NCI-H2196 (cell line): Measurements from ENCODE around the gene MKNK1.

Experiments
- DNase-seq: peaks from one replicate; lab custom pipeline; 2025; ENCODE audit not compliant: unreplicated experiment; lab: John Stamatoyannopoulos, UW

The MKNK1 gene

GRCh38 chr1:46599059-46599970 is 4.8 kb downstream of the MKNK1 start:
- no peak for DNase-seq

DNA sequence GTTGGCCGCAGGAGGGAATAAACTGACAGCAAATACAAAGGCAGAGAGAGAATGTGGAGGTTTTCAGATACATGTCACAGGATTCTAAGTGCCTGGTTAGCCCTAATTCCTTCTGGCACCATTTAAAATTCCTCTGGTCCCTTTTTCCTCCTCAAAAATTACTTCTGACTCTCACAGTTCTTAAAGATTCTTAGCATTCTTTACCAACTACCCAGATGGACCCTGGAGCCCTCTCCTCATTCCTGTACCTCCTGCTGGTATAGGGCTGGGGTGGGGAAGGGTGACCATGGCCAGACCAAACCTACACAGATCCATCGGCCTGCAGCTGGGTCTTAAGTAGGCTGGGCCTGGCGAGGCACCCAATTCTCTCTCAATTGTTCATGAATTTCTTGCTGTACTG is 7.2 kb downstream of the MKNK1 start:
- DNase-seq: no peak

- DNase-seq: no peak
Observed at GRCh38 chr1:46596036-46596435, 8.0 kb downstream of the MKNK1 start.

DNA sequence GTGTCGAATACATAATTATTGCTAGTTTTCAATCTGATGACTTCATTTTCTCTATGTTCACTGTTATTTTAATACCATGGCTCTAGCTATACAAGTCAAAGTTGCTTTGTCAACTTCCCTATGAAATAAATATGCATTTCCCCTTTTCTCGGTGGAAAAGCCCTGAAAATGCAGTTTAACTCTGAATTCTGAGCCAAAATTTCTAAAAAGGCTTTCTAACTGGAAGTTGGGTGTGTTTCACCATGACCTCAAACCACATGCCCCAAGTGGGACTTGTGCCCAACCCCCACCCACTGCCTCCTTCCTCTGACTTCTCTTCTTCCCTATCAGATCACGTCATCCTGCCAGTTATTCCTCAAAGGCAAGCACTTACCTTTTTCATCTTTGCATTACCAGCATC is 8.9 kb downstream of the MKNK1 start:
- DNase-seq: no peak

DNA sequence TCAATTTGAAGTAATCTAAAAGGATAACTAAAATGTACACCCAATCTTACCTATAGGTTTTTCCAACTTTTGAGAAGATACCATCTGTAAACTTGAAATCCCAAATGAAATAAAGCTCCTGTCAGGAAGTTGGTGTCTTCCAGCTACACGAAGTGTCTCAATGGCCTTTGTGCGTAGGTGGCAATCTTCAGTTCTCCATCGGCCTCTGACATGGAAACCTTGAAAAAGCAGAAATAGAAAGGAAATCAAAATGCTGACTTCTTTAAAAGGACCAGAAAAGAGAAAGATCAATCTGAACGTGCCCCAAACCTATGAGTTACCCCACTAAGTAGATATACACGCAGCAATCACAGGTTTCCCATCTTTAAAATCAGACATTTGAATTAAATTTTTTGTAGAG is 10.0 kb downstream of the MKNK1 start:
- DNase-seq: no peak

DNA sequence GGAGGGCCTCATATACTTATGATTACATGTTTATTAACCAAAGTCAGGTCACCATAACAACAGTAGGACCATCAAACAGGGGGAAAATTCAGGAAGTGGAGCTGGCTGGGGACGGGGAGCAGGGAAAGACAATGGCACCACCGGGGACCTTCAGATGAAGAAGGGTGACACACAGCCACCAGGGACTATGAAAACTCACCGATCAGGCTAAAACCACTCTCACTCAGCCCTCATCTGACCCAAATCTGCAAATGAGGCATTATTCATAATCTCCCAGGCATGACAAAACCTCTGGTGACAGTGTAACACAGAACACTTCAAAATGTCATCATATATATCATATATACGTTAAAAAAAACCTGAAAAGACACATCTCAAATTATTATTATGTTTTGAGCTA is 11.2 kb downstream of the MKNK1 start:
- no peak for DNase-seq

DNA sequence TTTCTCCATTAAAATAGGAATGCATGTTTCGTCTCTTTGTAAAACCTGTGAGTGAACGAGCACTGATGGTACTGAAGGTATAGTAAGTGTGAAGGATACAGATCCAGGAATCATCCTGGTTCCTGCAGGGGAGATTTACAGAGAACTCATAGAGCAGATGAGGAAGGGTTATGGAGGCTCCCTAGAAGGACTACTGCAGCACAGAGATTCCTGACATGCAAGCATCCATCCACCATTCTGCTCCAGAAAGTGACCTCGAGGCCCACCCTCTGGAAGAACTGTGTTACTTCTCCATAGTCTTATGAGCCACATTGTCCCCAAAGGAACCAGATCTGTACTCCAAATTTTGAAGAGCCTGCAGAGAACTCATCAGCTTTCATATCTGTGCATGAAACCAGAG is 14.5 kb downstream of the MKNK1 start:
- DNase-seq: no peak

- DNase-seq: no peak
Observed at GRCh38 chr1:46587069-46587468, 17.0 kb downstream of the MKNK1 start.

- no peak for DNase-seq
Observed at GRCh38 chr1:46585312-46585938, 18.6 kb downstream of the MKNK1 start.

DNA sequence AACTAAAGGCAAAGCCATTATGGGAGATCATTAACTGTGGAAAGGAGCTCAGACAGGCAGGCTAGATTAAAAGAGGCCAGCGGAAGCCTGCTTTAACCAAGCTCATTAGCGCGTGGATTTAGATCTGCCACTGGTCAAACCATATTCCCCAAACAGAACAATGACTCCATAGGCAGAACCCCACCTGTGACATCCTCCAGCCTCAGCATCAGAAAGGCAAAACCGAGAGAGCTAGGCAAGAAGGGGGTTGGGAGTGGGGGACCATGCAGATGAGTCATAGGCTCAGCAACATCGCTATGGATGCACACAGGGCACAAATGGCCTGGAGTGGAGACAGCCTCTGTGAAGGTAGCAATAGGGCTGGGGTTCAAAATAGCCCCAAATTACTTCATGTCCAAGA is 20.6 kb downstream of the MKNK1 start:
- DNase-seq: no peak

DNA sequence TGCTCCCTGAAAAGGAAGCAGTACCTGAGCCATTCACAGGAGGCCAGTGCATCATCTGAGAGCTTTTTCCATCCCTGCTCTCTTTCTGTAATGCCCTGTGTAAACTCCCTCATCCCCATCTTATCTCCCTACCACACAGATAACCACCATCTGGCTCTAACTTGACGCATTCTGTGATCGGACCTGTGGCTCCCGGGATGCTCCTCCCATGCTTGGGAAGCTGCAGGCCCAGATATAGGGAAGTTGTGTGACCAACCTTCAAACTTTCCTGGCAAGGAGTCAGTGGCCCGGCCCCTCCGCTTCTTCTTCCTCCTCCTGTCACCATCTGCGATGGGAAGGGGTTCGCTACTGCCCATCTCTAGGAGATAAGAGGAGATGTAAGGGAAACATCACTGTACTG is 21.1 kb downstream of the MKNK1 start:
- no peak for DNase-seq

DNA sequence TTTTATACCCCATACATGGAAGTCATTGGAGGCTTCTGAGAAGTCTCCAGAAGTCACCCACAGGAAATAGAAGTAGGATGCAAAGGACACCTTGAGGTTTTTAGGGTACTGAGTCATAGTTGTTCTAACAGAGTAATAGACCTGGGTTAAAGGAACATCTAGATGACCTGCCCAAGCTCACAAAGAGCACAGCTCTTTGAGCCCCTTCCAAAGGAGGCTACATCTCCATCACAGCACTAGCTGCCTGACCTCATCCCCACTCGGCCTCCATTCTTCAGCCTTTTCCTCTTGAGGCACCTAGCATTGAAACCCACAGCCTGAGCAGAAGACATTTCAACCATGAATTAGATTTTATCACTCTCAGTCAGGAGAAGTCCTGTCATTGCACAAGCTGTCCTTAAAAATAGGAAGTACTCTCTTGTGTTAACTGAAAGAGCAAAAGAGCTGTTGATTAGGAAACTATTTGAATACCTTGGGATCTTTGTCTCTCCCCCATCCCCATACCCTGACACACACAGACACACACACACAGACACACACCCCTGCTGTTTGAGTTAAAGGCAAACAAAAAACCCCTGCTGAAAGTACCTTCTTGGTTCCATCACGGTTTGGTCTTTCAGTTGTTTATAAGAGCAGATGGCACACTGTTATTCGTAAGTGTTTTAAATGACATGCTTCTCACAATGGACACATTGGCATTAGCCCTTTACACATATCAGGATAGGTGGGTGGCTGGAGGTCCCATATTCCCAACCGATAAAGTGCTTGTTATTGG is 22.2 kb downstream of the MKNK1 start:
- DNase-seq: no peak

- DNase-seq: no peak
Observed at GRCh38 chr1:46580140-46580903, 23.7 kb downstream of the MKNK1 start.

DNA sequence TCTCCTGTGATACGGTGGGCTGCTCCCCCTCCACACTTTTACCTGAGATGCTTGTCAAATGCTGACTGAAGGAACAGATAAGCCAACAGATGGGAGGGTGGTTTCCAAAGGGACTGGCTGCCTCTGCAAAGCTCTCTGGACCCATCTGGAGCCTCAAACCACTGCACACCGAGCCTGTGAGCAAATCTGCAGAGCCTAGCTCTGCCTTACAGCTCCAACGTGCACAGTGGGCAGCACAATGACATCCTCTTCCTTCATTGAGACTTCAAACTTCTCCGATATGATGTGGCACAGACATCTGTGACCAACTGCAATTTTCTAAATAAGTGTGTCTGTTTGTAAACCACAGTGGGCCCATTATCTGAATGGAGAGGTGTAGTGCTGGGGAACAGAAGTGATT is 26.4 kb downstream of the MKNK1 start:
- no peak for DNase-seq

DNA sequence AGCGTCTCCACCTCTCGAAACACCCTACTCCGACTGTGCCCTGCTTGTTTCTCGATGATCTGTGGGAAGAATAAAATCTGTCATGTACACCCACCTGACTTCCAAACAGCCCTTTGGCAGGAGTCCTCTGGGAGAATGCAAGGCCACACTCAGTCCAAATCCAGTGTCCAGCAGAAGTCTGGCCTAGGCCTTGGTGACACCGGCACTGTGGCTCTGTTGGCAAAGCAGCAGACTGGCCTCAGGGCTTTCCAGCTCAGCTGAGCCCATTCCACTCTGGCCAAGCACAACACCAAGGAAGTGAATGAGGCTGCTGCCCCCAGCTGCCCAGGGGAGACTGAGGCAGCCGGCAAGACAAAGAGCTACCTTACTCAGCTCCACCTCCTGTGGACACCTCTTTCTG is 27.5 kb downstream of the MKNK1 start:
- no peak for DNase-seq

DNA sequence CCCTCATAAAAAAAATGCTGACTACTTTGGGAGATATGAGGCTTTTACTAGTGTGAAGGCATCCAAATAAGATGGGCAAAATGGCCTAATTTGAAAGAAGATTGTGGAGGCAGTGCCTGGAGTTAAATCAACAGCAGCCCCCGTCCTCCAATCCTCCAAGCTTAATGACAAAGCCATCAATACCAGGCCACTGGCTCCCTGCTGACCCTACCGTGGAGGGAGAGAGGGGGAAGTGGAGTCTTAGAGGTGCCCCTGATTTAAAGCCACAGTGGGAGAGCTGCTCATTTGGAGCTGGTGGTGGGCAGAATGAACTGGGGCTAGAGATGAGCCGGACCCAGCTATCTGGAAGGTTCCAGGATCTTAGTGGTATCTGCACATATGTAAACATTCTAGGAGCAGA is 28.3 kb downstream of the MKNK1 start:
- DNase-seq: no peak

DNA sequence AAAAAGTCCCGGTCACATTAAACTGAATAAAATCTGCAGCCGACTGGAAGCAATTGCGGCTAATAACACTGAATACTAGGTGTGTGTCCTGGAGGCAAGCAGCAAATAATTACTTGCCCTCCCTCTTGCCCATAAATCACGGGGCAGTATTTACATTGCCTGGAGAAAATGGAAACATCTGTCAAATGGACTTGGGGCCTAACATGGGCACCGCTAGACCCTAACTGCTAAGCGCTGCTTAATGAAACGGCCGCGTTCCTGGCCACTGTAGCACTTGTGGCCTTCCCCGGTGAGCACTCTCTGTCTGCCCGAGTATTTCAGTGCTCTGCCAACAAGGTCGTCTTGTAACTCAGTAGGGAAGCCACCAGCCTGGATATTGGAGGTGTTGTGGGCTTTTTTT is 28.8 kb downstream of the MKNK1 start:
- no peak for DNase-seq

DNA sequence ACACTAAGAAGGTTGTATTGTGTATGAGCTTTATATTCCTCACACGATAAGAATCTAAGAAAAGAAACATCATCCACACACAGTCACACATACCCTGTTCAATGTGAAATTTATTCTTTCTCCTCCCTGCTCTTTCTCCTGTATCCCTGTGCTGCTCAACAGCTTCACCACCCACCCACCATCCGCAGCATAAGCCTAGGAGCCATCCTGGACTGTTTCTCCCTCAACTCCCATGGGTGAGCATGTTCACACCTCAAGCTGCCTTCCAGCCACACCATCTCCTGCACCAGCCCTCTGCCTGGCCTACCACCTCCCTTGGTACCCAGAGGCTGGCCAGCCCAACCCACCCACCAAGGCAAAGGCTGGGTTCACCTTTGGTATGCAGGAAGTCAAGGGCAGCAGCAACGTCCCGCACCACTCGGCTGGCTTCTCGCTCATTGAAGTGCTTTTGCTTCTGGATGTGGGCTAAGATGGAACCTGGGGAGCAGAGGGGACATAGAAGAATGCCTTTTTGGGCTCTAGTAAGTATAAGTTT is 32.3 kb downstream of the MKNK1 start:
- DNase-seq: no peak

DNA sequence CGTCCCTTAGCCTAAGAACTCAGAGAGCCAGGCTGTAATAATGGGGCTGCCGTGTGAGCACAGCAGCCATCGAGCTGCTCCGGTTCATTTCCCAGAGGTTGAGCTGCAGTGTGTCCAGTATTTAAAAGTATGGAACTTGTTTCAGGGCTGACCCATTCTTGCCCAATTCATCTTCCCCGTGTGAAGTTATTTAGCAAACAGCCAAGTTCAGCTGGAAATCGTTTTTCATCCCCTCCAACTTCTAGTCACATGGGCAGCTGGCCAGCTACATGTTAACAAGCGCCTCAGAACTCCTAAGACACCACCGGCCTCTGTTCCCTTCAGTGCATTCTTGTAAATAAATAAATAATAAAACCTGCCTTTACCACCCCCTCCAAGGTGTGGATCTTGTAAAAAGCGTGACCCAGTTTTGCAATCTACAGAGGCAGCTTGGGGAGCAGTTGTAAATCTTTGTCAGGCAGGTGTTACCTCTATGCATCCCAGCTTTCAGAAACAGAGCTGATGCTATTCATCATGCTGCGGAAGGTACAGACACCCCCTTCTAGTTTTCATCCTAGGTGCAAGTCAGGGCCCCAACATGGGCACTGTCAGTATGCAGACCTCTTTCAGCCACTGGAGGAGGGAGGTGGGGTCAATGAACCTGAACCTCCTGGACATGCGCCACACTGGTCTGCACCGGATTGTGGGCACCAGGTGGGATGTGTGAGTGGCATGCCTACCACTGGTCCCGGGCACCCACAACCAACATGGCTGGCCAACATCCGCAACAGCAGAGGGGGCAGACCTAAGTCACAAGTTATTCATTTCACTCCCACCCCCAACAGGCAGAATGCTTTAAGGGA is 34.0 kb downstream of the MKNK1 start:
- no peak for DNase-seq

- DNase-seq: no peak
Observed at GRCh38 chr1:46569116-46569515, 35.0 kb downstream of the MKNK1 start.
